Astrocyte of the spinal cord (primary cell): Measurements from ENCODE around the gene STAT3.

Experiments used
- DNase-seq: peaks from one replicate; pipeline ENCODE4 v3.0.0; 2011; ENCODE audit warnings: low read depth, low spot score
- H3K4me3 ChIP-seq: 2 replicates; pipeline ENCODE4 v1.5.1; 2011; ENCODE audit warnings: low read depth, mild to moderate bottlenecking, low read length, moderate library complexity
- in situ Hi-C: cut with HindIII; loops from 2 replicates; pipeline ENCODE4 v1.10.0; 2017; ENCODE audit warnings: low sequenced_read_pairs
- TF ChIP-seq, protein P1 (sequence below): IDR thresholded peaks from 2 replicates; pipeline ENCODE4 v1.5.1; 2012; ENCODE audit warnings: low read depth, mild to moderate bottlenecking, low read length, inconsistent platforms

Gene STAT3

DNA sequence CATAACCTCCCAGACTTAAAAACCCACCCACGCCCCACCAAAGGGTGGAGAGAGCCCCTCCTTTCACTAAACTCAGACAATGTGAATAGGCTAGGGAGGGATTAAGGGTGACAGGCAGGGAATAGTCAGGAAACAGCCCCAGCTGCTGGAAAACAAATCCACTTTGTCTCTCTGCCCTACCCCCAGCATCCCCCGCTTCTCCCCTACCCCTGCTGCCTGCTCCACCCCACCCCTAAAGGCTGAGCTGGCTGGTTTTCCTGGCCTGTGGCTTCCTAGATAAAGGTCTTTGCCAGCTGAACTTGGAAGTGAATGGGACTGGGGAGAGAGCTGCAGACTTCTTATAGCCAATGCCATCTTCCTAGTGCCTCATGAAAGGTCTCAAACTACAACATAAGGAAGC, 19.8 kb upstream of the STAT3 start:
- in situ Hi-C loops: no loop called here
- H3K4me3 ChIP-seq: no peak overlapping the region
- TF ChIP-seq, protein P1, sequence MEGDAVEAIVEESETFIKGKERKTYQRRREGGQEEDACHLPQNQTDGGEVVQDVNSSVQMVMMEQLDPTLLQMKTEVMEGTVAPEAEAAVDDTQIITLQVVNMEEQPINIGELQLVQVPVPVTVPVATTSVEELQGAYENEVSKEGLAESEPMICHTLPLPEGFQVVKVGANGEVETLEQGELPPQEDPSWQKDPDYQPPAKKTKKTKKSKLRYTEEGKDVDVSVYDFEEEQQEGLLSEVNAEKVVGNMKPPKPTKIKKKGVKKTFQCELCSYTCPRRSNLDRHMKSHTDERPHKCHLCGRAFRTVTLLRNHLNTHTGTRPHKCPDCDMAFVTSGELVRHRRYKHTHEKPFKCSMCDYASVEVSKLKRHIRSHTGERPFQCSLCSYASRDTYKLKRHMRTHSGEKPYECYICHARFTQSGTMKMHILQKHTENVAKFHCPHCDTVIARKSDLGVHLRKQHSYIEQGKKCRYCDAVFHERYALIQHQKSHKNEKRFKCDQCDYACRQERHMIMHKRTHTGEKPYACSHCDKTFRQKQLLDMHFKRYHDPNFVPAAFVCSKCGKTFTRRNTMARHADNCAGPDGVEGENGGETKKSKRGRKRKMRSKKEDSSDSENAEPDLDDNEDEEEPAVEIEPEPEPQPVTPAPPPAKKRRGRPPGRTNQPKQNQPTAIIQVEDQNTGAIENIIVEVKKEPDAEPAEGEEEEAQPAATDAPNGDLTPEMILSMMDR: no peak
- DNase-seq: no peak

DNA sequence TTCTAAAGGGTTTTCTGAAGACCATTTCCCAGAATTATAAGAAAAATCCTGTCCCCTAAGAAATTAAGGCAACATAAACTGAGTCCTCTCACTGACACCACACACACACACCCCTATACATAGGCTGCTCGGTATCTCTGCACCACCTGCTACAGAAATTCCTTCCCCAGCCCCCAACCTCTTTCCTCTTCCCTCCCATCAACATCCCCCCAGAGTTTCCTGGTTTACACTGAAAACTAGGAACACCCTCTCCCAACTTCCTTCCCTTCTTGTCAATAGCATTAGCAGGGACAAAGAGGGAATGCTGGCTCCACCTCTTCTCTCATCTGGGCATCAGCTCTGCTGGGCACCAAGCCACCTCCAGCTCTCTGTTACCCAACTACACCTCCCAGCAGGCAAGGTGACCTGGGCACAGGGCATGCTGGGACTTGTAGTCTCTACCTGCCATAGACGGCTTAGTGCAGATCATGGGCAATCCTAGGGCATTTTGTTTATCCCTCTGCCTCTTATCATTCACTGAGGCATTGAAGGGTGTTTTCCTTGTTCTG, 19.1 kb upstream of the STAT3 start:
- DNase-seq: peak; percentile 53
- TF ChIP-seq, protein P1: no peak
- in situ Hi-C loops: no loop called here
- no peak overlapping the region for H3K4me3 ChIP-seq

DNA sequence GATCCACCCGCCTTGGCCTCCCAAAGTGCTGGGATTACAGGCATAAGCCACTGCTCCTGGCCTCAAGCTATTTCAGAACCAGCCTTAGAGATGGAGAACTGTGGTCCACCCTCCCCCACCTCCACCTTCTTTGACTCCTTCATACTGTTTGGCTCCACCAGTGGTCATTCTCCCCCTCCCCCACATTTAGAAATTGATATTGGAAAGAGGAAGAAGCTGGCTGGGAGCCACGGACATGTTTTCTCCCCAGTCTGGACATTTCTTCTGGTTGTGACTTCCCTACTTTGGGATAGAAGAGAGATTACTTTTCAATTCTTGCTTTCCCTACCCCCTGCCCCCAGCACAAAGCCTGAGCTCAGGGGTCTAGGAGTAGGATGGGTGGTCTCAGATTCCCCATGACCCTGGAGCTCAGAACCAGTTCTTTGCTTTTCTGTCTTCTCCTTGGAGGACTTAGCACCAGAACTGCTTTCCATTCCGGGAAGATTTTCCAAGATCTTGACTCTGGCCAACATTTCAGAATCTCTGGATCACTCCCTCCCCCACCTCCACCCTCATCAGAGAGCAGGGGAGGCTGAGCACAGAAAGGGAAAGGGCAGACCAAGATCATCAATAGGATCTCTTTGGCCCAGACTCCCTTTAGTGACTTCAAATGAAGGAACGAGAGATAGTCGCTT, 18.5 kb upstream of the STAT3 start:
- TF ChIP-seq, protein P1: no peak
- no peak for DNase-seq
- no peak overlapping the region for H3K4me3 ChIP-seq
- in situ Hi-C loops: no loop called here

DNA sequence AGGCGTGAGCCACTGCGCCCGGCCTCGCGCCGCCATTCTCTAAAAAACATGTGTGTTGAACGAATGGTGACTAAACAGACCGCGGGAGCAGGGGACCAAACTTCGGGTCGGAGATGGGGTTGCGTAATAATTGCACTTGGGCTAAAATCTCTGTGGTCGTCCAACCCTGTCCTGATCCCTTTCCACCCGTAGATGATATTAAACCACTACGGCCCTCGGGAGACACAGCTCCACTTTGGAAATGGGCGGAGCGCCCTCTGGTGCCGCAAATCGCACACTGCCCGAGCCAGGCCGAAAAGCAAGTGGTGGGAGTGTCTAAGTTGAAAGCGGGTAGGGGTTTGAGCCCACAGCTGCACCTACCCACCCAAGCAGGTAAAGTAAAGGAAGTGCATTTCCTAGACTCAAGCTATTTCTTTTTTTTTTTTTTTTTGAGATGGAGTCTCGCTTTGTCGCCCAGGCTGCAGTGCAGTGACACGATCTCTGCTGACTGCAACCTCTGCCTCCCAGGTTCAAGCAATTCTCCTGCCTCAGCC, 17.8 kb upstream of the STAT3 start:
- no peak overlapping the region for H3K4me3 ChIP-seq
- TF ChIP-seq, protein P1: peak; percentile 90
- in situ Hi-C loops: no loop called here
- DNase-seq: peak; percentile 66

DNA sequence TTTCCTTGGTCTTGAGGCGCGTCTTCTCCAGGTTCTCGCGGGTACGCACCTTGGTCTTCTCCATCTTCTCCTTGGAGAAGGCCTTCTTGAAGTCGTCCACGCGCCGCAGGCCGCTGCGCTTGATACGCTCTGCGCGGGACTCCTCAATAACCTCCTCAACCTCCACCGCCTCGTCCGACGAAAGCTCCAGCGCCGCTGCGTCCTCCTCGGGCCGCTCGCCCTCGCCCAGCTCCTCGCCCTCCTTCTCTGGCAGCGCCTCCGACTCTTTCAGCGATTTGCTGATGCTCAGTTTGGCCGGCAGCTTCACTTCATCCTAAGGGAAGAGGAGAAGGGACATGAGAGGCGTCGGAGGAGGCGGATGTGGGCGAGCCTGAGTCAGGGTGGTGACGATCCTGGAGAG, 16.8 kb upstream of the STAT3 start:
- TF ChIP-seq, protein P1: no peak
- no peak for DNase-seq
- in situ Hi-C loops: no loop called here
- H3K4me3 ChIP-seq: no peak overlapping the region

DNA sequence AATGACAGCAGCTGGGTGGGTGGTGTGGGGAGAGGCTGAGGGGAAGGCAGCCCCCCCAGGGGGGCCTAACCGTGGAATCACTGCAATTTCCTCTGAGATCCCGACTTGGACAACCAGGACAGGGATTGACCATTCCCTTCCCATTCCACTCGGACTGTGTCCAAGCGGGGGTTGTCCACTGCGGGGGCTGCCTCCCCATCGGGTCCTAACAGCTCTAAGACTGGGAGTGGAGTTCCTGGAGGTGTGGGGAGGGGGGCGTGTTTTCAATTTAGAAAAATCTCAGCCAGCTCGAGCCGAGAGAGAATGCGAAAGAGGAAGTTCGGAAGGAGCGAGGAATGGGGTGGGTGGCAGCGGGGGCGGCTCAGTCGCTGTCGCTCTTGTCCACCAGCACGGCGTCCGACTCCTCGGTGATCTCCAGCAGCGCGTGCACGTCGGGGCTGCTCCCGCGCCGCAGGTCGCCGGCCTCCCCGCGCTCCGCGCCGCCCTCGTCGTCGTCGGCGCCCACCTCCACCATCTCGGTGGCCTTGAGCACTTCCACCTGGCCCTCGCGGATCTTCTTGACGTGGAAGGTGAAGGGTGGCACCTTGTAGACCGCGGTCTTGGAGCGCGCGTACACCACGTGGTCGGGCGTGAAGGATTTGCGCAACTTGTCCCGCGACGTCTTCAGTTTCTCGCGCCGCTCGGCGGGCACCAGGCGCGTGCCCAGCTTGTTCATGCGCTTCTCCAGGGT, 16.2 kb upstream of the STAT3 start:
- in situ Hi-C loops: no loop called here
- DNase-seq: no peak
- TF ChIP-seq, protein P1: no peak
- no peak overlapping the region for H3K4me3 ChIP-seq
